CD14-positive monocyte (primary cell): ENCODE results near the gene TAF10. TPM values are rescaled to one million over a fixed set of nuclear protein-coding genes. Genes with fewer than 3 reads are reported as not detected.

Source experiments
- DNase-seq, 3 donors: peaks; one replicate each; pipeline ENCODE4 v3.0.0-alpha.2; 2011 to 2022
- H2AFZ ChIP-seq: 2 replicates; pipeline ENCODE4 v1.6.0; 2012; ENCODE audit warnings: mild to moderate bottlenecking, low read depth, low read length, inconsistent platforms; ENCODE audit not compliant: insufficient read depth, poor library complexity, severe bottlenecking
- H3K27ac ChIP-seq, 2 donors: 1 replicate in 1 of 2; 2 replicates in 1 of 2; pipeline ENCODE4 v1.5.1; 2012 to 2013; ENCODE audit warnings: low read length in 2 of 2, control low read depth in 1 of 2, inconsistent platforms in 1 of 2, low read depth in 1 of 2, mild to moderate bottlenecking in 1 of 2
- H3K27me3 ChIP-seq, 2 donors: one replicate each; pipeline versions ENCODE4 v1.6.0 to v1.6.1; 2011 to 2013; ENCODE audit warnings: low read length in 2 of 2; ENCODE audit not compliant: control insufficient read depth in 2 of 2, insufficient read depth in 2 of 2
- H3K36me3 ChIP-seq, 2 donors: replicated peaks in 1 of 2; 1 replicate in 1 of 2; 2 replicates in 1 of 2; pipeline versions ENCODE4 v1.5.1 to v1.6.1; 2012 to 2013; ENCODE audit warnings: low read length in 2 of 2, control low read depth in 1 of 2, inconsistent platforms in 1 of 2, mild to moderate bottlenecking in 1 of 2; ENCODE audit not compliant: insufficient read depth in 2 of 2, control insufficient read depth in 1 of 2
- H3K4me1 ChIP-seq, 2 donors: 1 replicate in 1 of 2; 2 replicates in 1 of 2; pipeline versions ENCODE4 v1.5.1 to v1.6.1; 2012 to 2013; ENCODE audit warnings: low read length in 2 of 2, control low read depth in 1 of 2, inconsistent platforms in 1 of 2, mild to moderate bottlenecking in 1 of 2, moderate library complexity in 1 of 2; ENCODE audit not compliant: insufficient read depth in 2 of 2, control insufficient read depth in 1 of 2
- H3K4me2 ChIP-seq: replicated peaks from 2 replicates; pipeline ENCODE3; 2012; ENCODE audit warnings: low read length, moderate library complexity, mild to moderate bottlenecking; ENCODE audit not compliant: poor library complexity, severe bottlenecking; ENCODE audit errors: extremely low read depth
- H3K4me3 ChIP-seq, 3 experiments: fragments of 200-600 bp in 1 of 3; sonication (generic) in 1 of 3; replicated peaks in 1 of 3; 1 replicate in 2 of 3; 2 replicates in 1 of 3; pipeline ENCODE4 v1.5.1; 2011 to 2013; ENCODE audit warnings: low read length in 3 of 3, mild to moderate bottlenecking in 3 of 3, control low read depth in 2 of 3, low read depth in 2 of 3, inconsistent platforms in 1 of 3, moderate library complexity in 1 of 3
- H3K79me2 ChIP-seq: 2 replicates; pipeline ENCODE4 v1.6.0; 2012; ENCODE audit warnings: mild to moderate bottlenecking, control low read depth, inconsistent platforms, low read length, moderate library complexity; ENCODE audit not compliant: insufficient read depth
- H3K9ac ChIP-seq: 2 replicates; pipeline ENCODE4 v1.6.0; 2017; ENCODE audit warnings: low read length, mild to moderate bottlenecking; ENCODE audit not compliant: insufficient read depth, poor library complexity, severe bottlenecking
- H3K9me3 ChIP-seq, 2 donors: replicated peaks in 1 of 2; 1 replicate in 1 of 2; 2 replicates in 1 of 2; pipeline versions ENCODE4 v1.5.1 to v1.6.1; 2012 to 2013; ENCODE audit warnings: low read length in 2 of 2, control low read depth in 1 of 2; ENCODE audit not compliant: control insufficient read depth in 1 of 2, insufficient read depth in 1 of 2
- H4K20me1 ChIP-seq: 2 replicates; pipeline ENCODE4 v1.6.0; 2012; ENCODE audit warnings: mild to moderate bottlenecking, low read length, control low read depth, moderate library complexity; ENCODE audit not compliant: insufficient read depth
- H3K27ac Mint-ChIP-seq, 7 donors: one replicate each; pipeline ENCODE4 v1.8.0; 2020; ENCODE audit warnings: mild to moderate bottlenecking in 7 of 7, mixed read lengths in 7 of 7, moderate library complexity in 6 of 7, inconsistent platforms in 2 of 7
- H3K27me3 Mint-ChIP-seq, 3 donors: one replicate each; pipeline ENCODE4 v1.8.0; 2021 to 2022; ENCODE audit warnings: low read depth in 3 of 3, mild to moderate bottlenecking in 3 of 3, mixed read lengths in 3 of 3, moderate library complexity in 3 of 3, inconsistent platforms in 1 of 3
- H3K36me3 Mint-ChIP-seq, 2 donors: one replicate each; pipeline ENCODE4 v1.8.0; 2020; ENCODE audit warnings: mixed read lengths in 2 of 2, inconsistent platforms in 1 of 2, mild to moderate bottlenecking in 1 of 2
- H3K4me1 Mint-ChIP-seq: one replicate; pipeline ENCODE4 v1.8.0; 2020; ENCODE audit warnings: mild to moderate bottlenecking, mixed read lengths
- H3K4me3 Mint-ChIP-seq, 2 donors: one replicate each; pipeline ENCODE4 v1.8.0; 2020; ENCODE audit warnings: mild to moderate bottlenecking in 2 of 2, mixed read lengths in 2 of 2, moderate library complexity in 1 of 2
- H3K9me3 Mint-ChIP-seq, 7 donors: one replicate each; pipeline ENCODE4 v1.8.0; 2020 to 2022; ENCODE audit warnings: mixed read lengths in 7 of 7, mild to moderate bottlenecking in 6 of 7, moderate library complexity in 6 of 7, inconsistent platforms in 2 of 7
- CTCF ChIP-seq: fragments of 200-600 bp; IDR thresholded peaks from one replicate; pipeline ENCODE4 v1.8.0; 2022; ENCODE audit warnings: antibody characterized with exemption, mild to moderate bottlenecking
- WGBS: methylation state at CpG from one replicate; pipeline ENCODE4 v1.1.5; 2013; ENCODE audit warnings: missing lambda C conversion rate; ENCODE audit not compliant: insufficient coverage; 5-methylcytosine and 5-hydroxymethylcytosine counted together
- intact Hi-C, 2 donors: fragments of 100-400 bp; cut with micrococcal nuclease; formaldehyde crosslinking; loops; one replicate each; pipeline versions ENCODE4 v1.15.0 to v1.15.1; 2023
- polyA plus RNA-seq, 3 donors: library from polyadenylated mRNA; depleted of rRNA in 1 of 3; unstranded in 2 of 3; stranded (reverse) in 1 of 3; fragments of 300-500 nt in 2 of 3; fragments of >200 nt in 1 of 3; fragmentation: Illumina TruSeq in 2 of 3; gene quantifications; 1 replicate in 2 of 3; 2 replicates in 1 of 3; pipeline ENCODE4 v1.2.3, GENCODE V29; 2012 to 2021

Gene TAF10
- polyA plus RNA-seq, 3 donors: 137 to 233 (median 232) TPM

- H3K79me2 ChIP-seq: no peaks in the 10 kb centered on the region
- H2AFZ ChIP-seq: no peak overlapping the region
- peaks cover 0 to 4% (median 0%) of the 10 kb centered on the region in 7 donors for H3K9me3 Mint-ChIP-seq
- peaks cover 0 to 5% of the 10 kb centered on the region in 2 donors for H3K9me3 ChIP-seq
- no peak for TF ChIP-seq CTCF
- H3K27ac Mint-ChIP-seq: no peak overlapping the region
- intact Hi-C loops: loop anchor here (5.0 kb wide), 2 partner anchors 41 to 51 kb away; partner anchors contain the start of genes ILK (in 1 of the 2), RRP8 (in 1 of the 2) and TAF10 (in 1 of the 2)
- no peak overlapping the region for H3K27ac ChIP-seq
- DNase-seq: no peak
- H3K36me3 ChIP-seq: no peaks in the 10 kb centered on the region
- H3K4me1 ChIP-seq: peaks cover 16 to 21% of the 10 kb centered on the region in 2 donors
- H3K9ac ChIP-seq: no peak overlapping the region
- H3K27me3 ChIP-seq: peaks cover 31% of the 10 kb centered on the region in 2 donors
- H3K36me3 Mint-ChIP-seq: no peaks in the 10 kb centered on the region
- peaks cover 15 to 16% (median 15%) of the 10 kb centered on the region in 3 donors for H3K27me3 Mint-ChIP-seq
- H3K4me2 ChIP-seq: no peak overlapping the region
- 78% methylated on average over 1 of the region's 1 CpG for WGBS
- H3K4me3 Mint-ChIP-seq: no peak overlapping the region
- peaks cover 9% of the 10 kb centered on the region for H3K4me1 Mint-ChIP-seq
- H3K4me3 ChIP-seq: no peak overlapping the region
- H4K20me1 ChIP-seq: no peaks in the 10 kb centered on the region
These were observed 41.1 kb upstream of the TAF10 start for GRCh38 chr11:6653097-6653496.

- no peaks in the 10 kb centered on the region for H4K20me1 ChIP-seq
- H3K79me2 ChIP-seq: no peaks in the 10 kb centered on the region
- no peak overlapping the region for H3K4me3 ChIP-seq
- H3K4me1 ChIP-seq: peaks cover 25 to 30% of the 10 kb centered on the region in 2 donors
- peaks cover 28% of the 10 kb centered on the region in 2 donors for H3K27me3 ChIP-seq
- no peak for TF ChIP-seq CTCF
- Mint-ChIP-seq H3K36me3 (no peaks in the 10 kb centered on the region), H3K4me1 (peaks cover 9% of the 10 kb centered on the region), H3K27me3 (peaks cover 13 to 14% (median 14%) of the 10 kb centered on the region in 3 donors), H3K9me3 (peaks cover 0 to 4% (median 0%) of the 10 kb centered on the region in 7 donors), H3K27ac (no peak overlapping the region), H3K4me3 (no peak overlapping the region)
- no peak for DNase-seq
- no peak overlapping the region for H2AFZ ChIP-seq
- no peak overlapping the region for H3K4me2 ChIP-seq
- H3K36me3 ChIP-seq: no peaks in the 10 kb centered on the region
- H3K9me3 ChIP-seq: peaks cover 0 to 5% of the 10 kb centered on the region in 2 donors
- H3K27ac ChIP-seq: no peak overlapping the region
- intact Hi-C loops: loop anchor here (5.0 kb wide), 2 partner anchors 40 to 50 kb away; partner anchors contain the start of genes ILK (in 1 of the 2), RRP8 (in 1 of the 2) and TAF10 (in 1 of the 2)
- 41% methylated on average over 2 of the region's 3 CpGs for WGBS
- no peak overlapping the region for H3K9ac ChIP-seq
These were observed 40.2 kb upstream of the TAF10 start for GRCh38 chr11:6652182-6652581.
